Measurements from ENCODE around the gene ANKRD12.

ANKRD12 gene

GRCh38 chr18:9140984-9141383, 4.4 kb downstream of the ANKRD12 start:
- no peak for TF ChIP-seq CTCF (IDR thresholded peaks at IDR 0.05; ENCODE audit: borderline replicate concordance, insufficient read depth, low read depth, low read length)

GRCh38 chr18:9146224-9146623, 9.6 kb downstream of the ANKRD12 start:
- no peak overlapping the region for H3K4me3 ChIP-seq (ENCODE audit: low read depth, low read length)
- no peak for TF ChIP-seq CTCF (IDR thresholded peaks at IDR 0.05; ENCODE audit: borderline replicate concordance, insufficient read depth, low read depth, low read length)

More at GRCh38 chr18:9140984-9141383, 4.4 kb downstream of the ANKRD12 start:
- H3K4me3 ChIP-seq (ENCODE audit: low read depth, low read length): no peak overlapping the region

GRCh38 chr18:9147440-9148202, 11.0 kb downstream of the ANKRD12 start:
- H3K4me3 ChIP-seq (ENCODE audit: low read depth, low read length): no peak overlapping the region
- peak; percentile 69; the same call in 1 of the 2 replicates for TF ChIP-seq CTCF (IDR thresholded peaks at IDR 0.05; ENCODE audit: borderline replicate concordance, insufficient read depth, low read depth, low read length)

- TF ChIP-seq CTCF (IDR thresholded peaks at IDR 0.05; ENCODE audit: borderline replicate concordance, insufficient read depth, low read depth, low read length): no peak
- no peak overlapping the region for H3K4me3 ChIP-seq (ENCODE audit: low read depth, low read length)
Observed at GRCh38 chr18:9148203-9148552, 11.6 kb downstream of the ANKRD12 start.

GRCh38 chr18:9150121-9150520, 13.5 kb downstream of the ANKRD12 start:
- no peak for TF ChIP-seq CTCF (IDR thresholded peaks at IDR 0.05; ENCODE audit: borderline replicate concordance, insufficient read depth, low read depth, low read length)
- no peak overlapping the region for H3K4me3 ChIP-seq (ENCODE audit: low read depth, low read length)

GRCh38 chr18:9153256-9153655, 16.7 kb downstream of the ANKRD12 start:
- H3K4me3 ChIP-seq (ENCODE audit: low read depth, low read length): no peak overlapping the region

More at GRCh38 chr18:9153256-9153655, 16.7 kb downstream of the ANKRD12 start:
- no peak for TF ChIP-seq CTCF (IDR thresholded peaks at IDR 0.05; ENCODE audit: borderline replicate concordance, insufficient read depth, low read depth, low read length)
